Ecto neural progenitor cell (in vitro differentiated cells): Measurements from ENCODE around the gene C16orf46.

Experiments
- DNase-seq: peaks from one replicate; pipeline ENCODE4 v3.0.0-alpha.2; 2018; ENCODE audit warnings: low spot score

Gene C16orf46

GRCh38 chr16:81014672-81015071 is 62.4 kb downstream of the C16orf46 start:
- no peak for DNase-seq

DNA sequence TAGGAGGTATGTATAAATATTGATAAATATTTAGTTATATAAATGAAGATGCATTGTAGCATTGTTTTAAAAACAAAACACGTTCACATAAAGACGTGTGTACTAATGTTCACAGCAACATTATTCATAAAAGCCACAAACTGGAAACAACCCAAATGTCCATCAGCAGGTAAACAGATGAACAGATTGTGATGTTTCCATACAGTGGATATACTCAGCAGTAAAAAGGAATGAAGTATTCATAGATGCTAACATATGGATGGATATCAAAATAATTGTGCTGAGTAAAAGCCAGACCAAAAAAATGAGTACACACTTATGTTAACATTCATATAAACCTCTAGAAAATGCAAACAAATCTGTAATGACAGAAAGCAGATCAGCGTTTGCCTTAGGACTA is 64.1 kb downstream of the C16orf46 start:
- DNase-seq, result no peak
